GM21576 (cell line): ENCODE results near the gene PRSS12.

ENCODE experiments used
- ATAC-seq: cut with Tn5 transposase; IDR thresholded peaks from one replicate; pipeline ENCODE4 v1.9.1; 2021; ENCODE audit warnings: mild to moderate bottlenecking, moderate library complexity; ENCODE audit not compliant: unreplicated experiment

PRSS12 gene

GRCh38 chr4:118360106-118360505 is 7.3 kb upstream of the PRSS12 start:
- no peak for ATAC-seq

- no peak for ATAC-seq
These were observed 4.8 kb upstream of the PRSS12 start for GRCh38 chr4:118357601-118358000.

- no peak for ATAC-seq
These were observed 3.9 kb upstream of the PRSS12 start for GRCh38 chr4:118356731-118357130.

- no peak for ATAC-seq
These were observed 3.3 kb upstream of the PRSS12 start for GRCh38 chr4:118356111-118356510.

GRCh38 chr4:118354913-118355312 is 2.1 kb upstream of the PRSS12 start:
- ATAC-seq = no peak

- ATAC-seq = no peak
These were observed 779 bp upstream of the PRSS12 start for GRCh38 chr4:118353534-118354030.

- peak; percentile 22 for ATAC-seq
These were observed 664 bp downstream of the PRSS12 start for GRCh38 chr4:118351851-118352827.

- ATAC-seq = no peak
These were observed 1.8 kb downstream of the PRSS12 start for GRCh38 chr4:118350961-118351360.

- ATAC-seq = no peak
These were observed 3.9 kb downstream of the PRSS12 start for GRCh38 chr4:118348886-118349285.

- no peak for ATAC-seq
These were observed 6.3 kb downstream of the PRSS12 start for GRCh38 chr4:118346495-118346894.

GRCh38 chr4:118345813-118346212 is 7.0 kb downstream of the PRSS12 start:
- ATAC-seq = no peak

GRCh38 chr4:118344801-118345200 is 8.0 kb downstream of the PRSS12 start:
- no peak for ATAC-seq

GRCh38 chr4:118343501-118343900 is 9.3 kb downstream of the PRSS12 start:
- no peak for ATAC-seq

GRCh38 chr4:118340109-118340508 is 12.7 kb downstream of the PRSS12 start:
- ATAC-seq = no peak

GRCh38 chr4:118338981-118339765 is 13.6 kb downstream of the PRSS12 start:
- ATAC-seq = no peak

GRCh38 chr4:118338518-118338917 is 14.3 kb downstream of the PRSS12 start:
- no peak for ATAC-seq

- no peak for ATAC-seq
These were observed 14.8 kb downstream of the PRSS12 start for GRCh38 chr4:118337954-118338353.

- ATAC-seq = no peak
These were observed 17.0 kb downstream of the PRSS12 start for GRCh38 chr4:118335774-118336173.

GRCh38 chr4:118335324-118335723 is 17.5 kb downstream of the PRSS12 start:
- no peak for ATAC-seq

- no peak for ATAC-seq
These were observed 21.5 kb downstream of the PRSS12 start for GRCh38 chr4:118331352-118331751.

GRCh38 chr4:118329849-118330248 is 23.0 kb downstream of the PRSS12 start:
- no peak for ATAC-seq
